ENCODE measurements around the gene SYNGAP1.

SYNGAP1 gene

DNA sequence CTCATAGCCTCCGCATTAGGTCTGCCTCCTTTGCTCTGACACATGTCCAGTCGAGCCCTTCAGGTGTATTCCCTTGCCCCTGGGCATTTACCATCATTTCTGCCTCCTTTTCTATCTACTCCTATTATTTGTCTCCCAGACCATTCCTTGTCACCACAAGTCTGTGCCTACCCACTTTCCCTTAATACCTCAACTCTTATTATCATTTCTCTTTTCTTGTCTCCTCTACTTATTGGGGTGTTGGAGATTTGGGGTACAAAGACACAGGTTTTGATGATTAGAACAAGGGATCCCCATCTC is 1.4 kb downstream of the SYNGAP1 start:
- no peak for DNase-seq (ENCODE audit: low read depth in 3 of 3)

DNA sequence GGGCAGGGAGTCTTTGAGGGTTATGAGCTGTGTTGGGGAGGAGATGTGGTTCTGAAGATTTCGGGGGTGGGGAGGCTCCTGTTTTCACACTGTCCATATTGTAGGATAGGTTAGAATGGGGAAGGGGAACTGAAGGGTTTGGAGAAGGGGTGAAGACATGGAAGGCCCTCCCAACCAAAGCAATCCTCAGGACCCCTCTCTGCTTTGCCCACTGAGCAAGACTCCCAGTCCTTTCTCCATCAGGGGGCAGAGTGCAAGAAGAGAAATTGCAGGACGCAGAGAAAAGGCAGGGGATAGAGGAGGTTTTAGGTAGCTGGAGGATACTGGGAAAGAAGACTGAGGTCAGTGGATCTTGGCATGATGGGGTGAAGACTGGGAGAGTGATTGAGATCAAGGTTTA is 3.9 kb downstream of the SYNGAP1 start:
- no peak for DNase-seq (ENCODE audit: low read depth in 3 of 3)

DNA sequence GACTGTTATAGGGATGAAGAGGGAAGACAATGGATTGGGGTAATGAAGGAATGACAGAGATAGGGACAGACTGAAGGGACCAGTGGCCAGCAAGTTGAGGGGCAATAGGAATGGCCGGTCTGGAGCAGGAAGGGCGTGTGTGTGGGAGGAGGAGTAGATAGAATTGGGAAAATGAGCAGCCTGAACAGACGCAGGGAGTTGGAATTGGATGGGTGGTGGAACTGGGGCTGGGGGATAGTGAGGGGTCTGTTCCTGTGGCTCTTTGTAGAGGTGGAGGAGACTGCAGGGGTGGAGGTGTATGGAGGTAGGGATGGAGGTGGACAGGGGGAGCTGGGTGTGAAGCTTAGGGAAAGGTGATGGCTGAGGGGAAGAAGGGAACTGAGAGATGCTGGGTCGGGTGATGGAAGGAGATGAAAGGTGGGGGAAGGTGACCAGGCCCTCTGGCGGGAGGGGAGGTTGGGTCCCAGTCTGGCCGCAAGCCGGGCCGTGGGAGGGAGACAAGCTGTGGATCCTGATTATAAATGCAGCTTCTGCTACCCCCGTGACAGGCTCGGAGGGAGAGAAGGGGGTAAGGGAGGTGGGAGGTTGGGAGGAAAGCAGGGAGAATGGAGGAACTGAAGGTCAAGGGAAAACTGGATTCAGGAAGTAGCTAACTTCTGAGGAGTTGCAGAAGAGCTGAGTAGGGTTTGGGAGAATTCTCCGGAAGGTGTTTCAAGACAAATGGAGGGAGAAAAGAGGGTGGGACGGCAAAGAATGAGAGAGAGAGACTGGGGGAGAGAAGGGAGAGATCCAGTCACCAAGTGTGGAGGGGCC is 5.2 kb downstream of the SYNGAP1 start:
- no peak for DNase-seq (ENCODE audit: low read depth in 3 of 3)

DNA sequence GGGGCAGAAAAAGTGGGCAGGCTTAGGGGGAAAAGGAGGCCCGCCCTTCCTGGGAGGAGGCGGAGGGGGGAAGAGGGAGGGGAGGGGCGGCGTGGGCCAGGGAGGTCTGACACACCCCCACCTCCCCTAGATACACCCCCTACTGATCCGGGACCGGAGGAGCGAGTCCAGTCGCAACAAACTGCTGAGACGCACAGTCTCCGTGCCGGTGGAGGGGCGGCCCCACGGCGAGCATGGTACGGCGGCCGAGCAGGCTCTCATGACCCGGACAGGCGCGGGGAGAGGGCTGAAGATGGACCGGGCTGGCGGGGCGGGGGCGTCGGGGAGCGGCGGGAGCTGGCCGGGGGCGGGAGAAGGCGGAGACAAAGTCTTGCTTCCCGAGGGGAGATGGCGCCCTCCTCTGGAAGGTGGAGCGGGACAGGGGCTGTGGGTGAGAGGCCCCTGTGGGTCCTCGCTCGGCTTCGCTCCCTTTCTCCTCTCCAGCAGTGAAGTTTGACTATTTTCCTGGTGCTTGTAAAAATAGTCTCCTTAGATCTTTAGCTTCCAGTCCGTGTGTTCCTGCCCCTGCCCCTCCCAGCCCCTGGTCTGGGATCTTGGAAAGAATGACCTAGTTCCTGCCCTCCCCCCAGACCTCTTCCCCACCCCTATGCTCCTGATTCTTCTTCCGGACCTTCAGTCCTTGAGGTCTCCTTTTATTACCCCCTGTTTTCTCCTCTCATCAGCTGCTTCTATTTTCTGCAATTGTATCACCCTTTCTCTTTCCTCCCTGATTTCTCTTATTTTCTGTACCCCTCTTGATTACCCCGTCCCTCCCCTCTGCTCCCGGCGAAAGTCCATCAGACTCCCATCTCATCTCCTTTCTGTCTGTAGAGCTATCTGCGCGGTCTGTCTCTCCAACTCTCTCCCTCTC is 6.1 kb downstream of the SYNGAP1 start:
- DNase-seq (ENCODE audit: low read depth in 3 of 3) = peak; percentile 50 to 86 (median 55)

DNA sequence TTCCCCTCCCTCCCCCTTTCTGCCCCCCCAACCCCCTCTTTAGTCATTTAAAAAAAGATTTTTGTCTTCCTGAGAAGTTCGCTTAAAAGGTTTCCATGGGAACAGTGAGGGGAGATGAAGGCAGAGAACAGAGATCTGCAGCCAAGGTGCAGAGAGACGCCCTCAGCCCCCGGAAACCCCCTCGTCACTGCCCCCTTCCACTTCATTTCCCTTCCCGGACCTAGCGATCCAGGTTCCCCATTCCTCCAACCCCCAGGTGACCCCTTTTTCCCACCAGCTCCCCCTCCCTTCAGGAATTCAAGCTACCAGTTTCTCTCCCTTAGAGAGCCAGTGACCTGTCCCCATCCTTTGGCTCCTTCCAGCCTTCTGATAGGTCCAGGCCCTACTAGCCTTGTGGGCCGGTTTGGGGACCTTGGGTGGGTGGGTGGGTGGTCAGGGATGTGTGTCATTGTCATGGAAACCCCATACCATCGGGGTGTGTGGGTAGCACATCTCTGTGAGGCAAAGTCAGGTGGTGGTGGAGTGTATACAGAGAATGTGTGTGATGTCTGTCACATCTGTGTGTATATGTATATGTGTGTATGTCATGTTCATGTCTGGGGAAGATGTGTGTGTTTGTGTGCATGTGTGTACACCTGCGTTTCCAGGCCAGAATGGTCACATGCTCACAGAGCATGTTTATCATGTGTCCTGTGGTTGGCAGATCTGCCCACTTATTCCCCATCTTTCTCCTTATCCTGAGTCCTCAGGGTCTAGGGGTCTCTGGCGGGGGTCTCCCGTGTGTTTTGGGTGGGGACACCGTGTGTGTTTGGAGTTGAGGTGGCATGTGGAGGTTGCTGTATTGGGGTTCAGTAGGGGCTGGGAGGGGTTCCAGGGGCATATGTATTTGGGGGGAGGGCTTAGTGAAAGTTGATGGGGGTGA is 7.0 kb downstream of the SYNGAP1 start:
- DNase-seq (ENCODE audit: low read depth in 3 of 3) = no peak

DNA sequence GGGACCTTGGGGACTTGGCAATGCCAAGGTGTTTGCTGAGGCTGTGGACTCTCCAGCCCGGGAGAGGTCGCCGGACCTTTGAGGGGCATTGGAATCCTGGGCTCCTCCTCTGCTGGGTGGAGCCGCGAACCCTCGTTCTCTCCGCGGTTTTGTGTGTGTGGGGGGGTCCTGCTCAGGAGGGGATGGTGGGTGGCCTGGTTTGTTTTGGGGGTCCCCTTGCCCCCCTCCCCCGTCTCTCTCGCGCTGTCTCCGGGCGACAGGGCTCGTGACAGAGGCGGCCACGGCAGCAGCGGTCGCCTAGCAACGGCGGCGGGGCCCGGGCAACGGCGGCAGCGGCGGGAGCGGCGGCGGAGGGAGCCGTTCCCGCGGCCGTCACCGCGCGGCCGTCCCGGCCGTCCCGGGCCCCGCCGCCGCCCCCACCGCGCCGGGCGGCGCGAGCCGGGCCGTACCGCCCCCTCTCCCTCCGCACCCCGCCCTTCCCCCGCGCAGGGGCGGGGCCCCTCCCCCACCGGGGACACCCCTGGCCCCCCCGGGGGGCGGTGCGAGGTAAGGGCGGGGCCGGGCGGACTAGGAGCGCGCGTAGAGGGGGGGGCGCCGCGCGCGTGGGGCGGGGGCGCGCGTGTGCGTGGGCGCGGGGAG is 7.8 kb downstream of the SYNGAP1 start:
- peak in 1 of 3 experiments; percentile 54 for DNase-seq (ENCODE audit: low read depth in 3 of 3)

DNA sequence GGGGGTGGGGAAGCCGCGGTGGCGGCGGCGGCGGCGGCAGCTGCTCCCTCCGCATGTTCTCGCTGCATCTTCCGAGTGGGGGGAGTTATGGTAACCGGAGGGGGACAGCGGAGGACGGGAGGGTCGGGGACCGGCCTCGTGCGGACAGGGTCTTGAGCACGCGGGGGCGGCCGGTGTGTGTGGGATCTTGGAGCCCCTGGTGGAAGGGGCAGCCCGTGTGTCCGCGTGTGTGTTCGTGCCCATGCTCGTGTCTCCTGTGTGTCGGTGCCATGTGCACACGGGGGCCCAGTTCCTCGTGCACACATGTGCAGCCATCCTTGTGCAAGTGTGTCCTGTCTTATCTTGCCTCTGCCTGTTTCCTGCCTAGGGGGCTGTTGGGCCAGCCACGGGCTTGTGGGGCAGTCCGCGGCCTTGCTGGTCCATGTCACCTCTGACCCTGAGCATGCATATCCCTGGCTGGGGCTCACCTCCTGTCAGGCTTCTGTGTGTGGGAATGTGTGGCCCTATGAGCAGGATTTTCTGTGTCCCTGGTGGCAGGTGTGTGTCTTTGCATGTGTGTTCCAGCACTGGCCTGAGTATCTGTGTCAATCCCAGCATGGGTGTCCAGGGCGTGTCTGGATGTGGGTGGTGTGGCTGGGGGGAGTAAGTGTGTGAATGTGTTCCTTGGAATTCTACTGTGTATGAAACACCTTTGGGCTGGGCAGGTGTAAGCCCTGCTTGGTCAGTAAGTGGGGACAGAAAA is 8.5 kb downstream of the SYNGAP1 start:
- peak in 1 of 3 experiments; percentile 33 for DNase-seq (ENCODE audit: low read depth in 3 of 3)

DNA sequence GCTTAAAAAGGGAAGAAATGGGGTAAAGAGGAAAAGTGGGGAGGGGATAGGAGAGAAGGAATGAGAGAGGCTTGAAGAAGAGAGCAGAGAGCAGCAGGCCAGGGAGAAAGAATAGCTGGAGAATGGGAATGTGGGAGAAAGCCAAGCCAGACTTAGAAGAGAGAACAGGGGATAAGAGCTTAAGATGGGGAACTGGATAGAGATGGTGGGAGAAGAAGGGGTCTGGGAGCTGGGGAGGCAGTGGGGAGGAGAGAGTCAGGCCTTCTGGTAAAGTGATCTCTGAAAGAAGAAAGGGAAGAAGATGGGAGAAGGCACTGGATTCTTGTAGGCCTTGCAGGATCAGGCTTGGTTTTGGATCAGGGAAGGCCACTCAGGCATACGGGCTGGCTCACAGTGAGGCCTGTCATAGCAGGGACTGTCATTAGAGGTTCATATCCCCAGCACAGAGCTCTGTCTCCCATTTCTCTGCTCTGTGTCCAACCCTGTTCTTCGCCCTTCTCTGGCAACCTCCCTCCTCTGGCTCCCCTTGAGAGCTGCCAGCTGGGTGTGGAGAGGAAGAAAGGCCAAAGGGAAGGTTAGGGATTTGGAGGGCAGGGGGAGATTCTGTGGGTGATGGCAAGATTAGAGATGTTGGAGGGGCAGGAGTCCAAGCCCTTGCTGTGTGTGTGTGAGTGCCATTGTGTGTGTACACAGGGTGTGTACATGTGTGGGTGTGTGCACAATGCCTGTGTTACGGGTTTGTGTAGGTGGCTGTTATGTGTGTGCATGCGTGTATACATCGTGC is 9.3 kb downstream of the SYNGAP1 start:
- DNase-seq (ENCODE audit: low read depth in 3 of 3) = no peak

DNA sequence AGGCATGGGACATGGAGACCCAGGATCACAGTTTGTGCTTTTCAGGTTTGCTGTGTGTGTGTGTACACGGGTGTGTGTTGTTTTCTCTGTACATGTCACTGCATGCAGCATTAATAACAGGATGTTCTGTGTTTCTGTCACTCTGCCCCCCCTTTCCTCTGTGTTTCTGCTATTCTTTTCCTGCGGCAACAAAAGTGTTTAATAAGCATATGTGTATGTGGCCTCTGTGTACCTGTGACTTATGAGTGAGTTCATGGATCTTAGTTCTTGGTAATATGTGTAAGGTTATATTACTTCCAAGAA is 9.8 kb downstream of the SYNGAP1 start:
- no peak for DNase-seq (ENCODE audit: low read depth in 3 of 3)

DNA sequence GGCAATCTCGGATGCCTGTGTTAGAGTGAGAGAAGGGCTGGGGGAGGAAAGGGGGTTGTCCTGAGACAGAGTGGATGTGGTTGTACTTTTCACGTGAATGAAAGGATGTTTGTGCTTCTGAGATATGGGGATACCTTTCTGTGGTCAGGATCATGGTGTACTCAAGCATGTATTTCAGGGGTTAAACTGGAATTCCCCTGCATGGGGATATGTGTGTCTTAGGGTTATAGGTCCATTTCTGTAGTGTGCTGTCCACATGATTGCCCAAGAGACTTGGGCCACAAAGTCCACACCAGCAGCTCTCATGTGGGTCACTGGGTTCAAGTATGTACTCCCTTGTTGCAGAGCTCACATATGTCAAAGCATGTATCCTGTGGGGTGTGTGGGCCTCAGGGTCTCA is 10.5 kb downstream of the SYNGAP1 start:
- DNase-seq (ENCODE audit: low read depth in 3 of 3) = no peak

DNA sequence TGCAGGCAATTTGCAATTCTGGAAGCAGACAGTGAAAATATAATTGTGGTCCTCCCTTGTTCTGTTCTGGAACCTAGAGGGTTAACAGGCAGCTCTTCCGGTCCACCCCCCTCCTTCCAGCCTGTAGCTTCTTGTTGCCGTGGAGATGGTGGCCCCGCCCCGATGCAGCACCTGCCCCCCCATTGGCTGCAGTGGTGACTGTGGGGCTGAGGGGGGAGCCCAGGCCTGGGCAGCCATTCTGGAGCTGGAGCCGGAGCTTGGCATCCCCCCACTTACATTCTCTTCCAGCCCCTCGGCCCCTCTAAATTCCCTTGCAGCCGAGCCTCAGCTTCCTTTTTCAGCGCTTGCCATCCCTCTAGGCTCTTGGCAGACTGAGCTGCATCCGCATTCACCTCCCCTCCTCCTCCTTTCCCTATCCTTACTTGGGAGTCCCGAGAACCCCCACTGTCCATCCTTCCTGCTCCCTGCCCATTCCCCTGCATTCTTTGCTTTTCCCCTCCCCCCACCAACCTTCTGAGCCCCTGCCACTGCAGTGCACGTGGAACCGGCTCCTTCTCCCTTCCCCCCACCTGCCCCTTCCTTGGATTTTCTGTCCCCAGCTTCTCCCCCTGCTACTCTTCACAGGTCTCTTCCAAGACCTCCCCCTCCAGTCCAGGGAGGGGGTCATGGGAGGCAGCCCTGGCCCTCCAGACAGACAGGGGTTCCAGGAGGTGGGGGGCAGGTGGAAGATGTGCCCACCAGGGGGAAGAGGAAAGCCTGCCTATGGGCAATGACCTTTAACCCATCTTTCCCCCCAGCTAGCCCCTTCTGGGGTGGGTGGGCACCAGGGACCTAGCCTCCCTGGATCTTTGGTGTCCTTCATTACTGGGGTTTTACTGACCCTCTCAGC is 11.4 kb downstream of the SYNGAP1 start:
- peak; percentile 64 to 78 (median 64) for DNase-seq (ENCODE audit: low read depth in 3 of 3)

DNA sequence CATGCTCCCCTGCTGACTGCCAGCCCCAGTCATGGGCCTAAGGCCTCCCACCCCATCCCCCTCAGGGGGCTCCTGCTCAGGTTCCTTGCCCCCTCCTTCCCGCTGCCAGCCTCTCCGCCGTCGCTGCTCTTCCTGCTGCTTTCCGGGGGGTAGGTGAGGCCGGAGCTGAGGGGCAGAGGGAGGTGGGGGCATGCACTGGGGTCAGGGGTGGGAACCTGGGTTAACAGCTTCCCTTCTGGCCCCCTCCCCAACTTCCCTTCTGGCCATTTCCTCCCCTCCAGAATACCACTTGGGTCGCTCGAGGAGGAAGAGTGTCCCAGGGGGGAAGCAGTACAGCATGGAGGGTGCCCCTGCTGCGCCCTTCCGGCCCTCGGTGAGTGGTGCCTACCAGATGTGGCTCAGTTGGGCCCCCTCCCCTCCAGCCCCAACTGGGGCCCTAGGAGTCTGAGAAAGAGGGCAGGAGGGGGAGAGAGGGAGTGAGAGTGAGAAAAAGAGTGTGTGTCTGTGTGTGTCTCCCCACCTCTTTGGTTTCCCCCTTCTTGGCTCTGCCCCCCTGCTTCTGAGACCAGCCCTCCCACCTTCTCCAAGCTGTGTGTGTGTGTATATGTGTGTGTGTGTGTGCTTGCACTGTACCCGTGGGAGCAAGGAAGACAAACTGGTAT is 12.1 kb downstream of the SYNGAP1 start:
- DNase-seq (ENCODE audit: low read depth in 3 of 3) = no peak

DNA sequence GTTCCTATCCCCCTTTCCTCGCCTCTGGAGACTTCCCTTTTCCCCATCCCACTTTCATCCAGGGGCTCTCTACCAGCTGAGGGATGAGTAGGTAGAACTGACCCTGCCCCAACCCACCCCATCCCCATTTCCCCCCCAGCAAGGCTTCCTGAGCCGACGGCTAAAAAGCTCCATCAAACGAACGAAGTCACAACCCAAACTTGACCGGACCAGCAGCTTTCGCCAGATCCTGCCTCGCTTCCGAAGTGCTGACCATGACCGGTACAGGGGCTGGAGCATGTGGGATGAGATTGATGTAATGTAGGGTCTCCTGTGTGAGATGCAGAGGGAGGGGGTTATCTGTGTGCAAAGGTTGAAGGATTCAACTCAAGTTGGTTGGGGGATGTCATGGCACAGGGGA is 12.7 kb downstream of the SYNGAP1 start:
- DNase-seq (ENCODE audit: low read depth in 3 of 3) = no peak

DNA sequence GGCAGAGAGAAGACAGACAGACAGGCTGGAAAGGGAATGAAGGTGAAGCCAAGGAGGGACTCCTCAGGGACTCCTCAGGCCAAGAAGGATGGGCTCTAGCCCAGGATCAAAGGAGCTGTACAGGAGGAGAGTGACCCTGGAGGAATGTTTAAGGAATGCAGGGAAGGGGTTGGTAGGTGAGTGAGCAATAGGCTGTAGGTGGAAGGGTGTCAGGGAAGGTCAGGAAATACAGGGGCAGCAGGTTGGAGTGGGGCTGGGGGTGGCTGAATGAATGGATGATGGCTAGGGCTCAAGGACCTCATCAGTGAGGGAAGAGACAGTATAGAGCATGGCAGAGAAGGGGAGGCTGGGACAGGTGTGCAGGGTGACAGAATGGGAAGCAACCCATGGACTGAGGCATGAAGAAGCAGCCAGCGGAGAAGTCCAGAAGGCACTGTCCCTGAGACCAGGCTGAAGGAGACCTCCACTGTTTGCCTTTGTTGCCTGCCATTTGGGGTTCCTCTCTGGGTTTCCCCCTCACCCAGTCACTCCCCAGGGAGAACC is 13.2 kb downstream of the SYNGAP1 start:
- DNase-seq (ENCODE audit: low read depth in 3 of 3) = no peak

DNA sequence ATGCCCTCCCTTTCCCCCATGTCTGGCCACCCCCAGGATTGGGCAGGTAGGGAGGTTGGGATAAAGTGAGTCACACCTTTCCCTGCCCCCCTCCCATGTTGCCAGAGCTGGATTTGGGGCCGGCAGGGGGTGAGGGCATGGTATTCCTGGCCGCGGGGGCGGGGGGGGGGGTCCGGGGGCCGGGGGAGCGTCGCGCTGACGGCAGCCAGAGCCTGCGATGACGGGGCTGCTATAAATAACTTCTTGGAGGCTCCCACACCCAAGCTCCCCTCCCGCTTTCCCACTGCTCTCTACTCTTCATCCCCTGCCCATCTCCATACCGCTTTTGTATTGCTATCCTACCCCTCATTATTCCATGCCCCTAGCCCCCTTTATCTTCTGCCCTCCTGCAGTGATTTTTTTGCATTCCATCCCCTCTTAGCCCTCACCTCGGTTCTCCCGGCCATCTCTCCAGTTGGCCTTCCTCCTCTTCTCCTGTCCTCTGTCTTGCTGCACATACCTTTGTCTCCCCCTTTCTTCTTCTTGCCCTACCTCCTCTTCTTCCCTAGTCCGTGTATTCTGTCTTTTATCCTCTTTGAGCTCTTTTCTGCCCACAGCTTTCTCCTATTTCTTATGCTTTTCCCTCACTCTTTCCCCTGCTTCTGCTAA is 13.8 kb downstream of the SYNGAP1 start:
- no peak for DNase-seq (ENCODE audit: low read depth in 3 of 3)

DNA sequence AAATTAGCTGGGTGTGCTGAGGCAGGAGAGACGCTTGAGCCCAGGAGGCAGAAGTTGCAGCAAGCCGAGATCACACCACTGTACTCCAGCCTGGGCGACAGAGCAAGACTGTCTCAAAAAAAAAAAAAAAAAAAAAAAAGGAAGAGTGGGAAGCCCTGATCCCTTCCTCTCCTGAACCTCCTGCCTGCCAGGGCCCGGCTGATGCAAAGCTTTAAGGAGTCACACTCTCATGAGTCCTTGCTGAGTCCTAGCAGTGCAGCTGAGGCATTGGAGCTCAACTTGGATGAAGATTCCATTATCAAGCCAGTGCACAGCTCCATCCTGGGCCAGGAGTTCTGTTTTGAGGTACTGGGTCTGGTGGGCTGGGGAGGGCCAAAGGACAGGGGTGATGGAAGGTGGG is 15.1 kb downstream of the SYNGAP1 start:
- DNase-seq (ENCODE audit: low read depth in 3 of 3) = no peak

DNA sequence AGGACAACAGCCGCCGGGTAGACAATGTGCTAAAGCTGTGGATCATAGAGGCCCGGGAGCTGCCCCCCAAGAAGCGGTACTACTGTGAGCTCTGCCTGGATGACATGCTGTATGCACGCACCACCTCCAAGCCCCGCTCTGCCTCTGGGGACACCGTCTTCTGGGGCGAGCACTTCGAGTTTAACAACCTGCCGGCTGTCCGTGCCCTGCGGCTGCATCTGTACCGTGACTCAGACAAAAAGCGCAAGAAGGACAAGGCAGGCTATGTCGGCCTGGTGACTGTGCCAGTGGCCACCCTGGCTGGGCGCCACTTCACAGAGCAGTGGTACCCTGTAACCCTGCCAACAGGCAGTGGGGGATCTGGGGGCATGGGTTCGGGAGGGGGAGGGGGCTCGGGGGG is 17.8 kb downstream of the SYNGAP1 start:
- no peak for DNase-seq (ENCODE audit: low read depth in 3 of 3)

Data from stimulated activated CD4-positive, alpha-beta T cell treated with anti-CD3 and anti-CD28 coated beads, TNF-alpha, amount 100 ng/mL, for 24 hours (primary cell).